Prostate gland (tissue), 2 donors: ENCODE data around the gene SLC7A14.

Experiments
- CTCF ChIP-seq, 4 experiments: fragments of 200-600 bp in 2 of 4; fragments of 450-650 bp in 2 of 4; sonication (generic) in 2 of 4; IDR thresholded peaks; 1 replicate in 3 of 4; 2 replicates in 1 of 4; pipeline ENCODE4 v1.5.1; 2016 to 2019; ENCODE audit warnings: antibody characterized with exemption in 4 of 4, mild to moderate bottlenecking in 2 of 4, moderate library complexity in 2 of 4
- POLR2A ChIP-seq: fragments of 450-650 bp; IDR thresholded peaks from one replicate; pipeline ENCODE4 v1.6.1; 2016; ENCODE audit warnings: antibody characterized with exemption, mild to moderate bottlenecking
- POLR2AphosphoS5 ChIP-seq: sonication (generic); formaldehyde crosslinking; IDR thresholded peaks from one replicate; pipeline ENCODE4 v1.6.1; 2017; ENCODE audit warnings: antibody characterized with exemption

- TF ChIP-seq CTCF (IDR thresholded peaks at IDR 0.05) = no peak
- no peak for TF ChIP-seq POLR2AphosphoS5
- no peak for TF ChIP-seq POLR2A
Observed at GRCh38 chr3:170438836-170439235, 147.0 kb downstream of the SLC7A14 start.
